GM12874 (cell line): ENCODE results near the gene IL20.
A peak's percentile ranks its signal among the peaks of the same experiment; 100 is the strongest.

Experiments
- CTCF ChIP-seq: IDR thresholded peaks from 2 replicates; pipeline ENCODE4 v1.5.1; 2011; ENCODE audit warnings: low read depth, mild to moderate bottlenecking, control low read depth, low read length, moderate library complexity; ENCODE audit not compliant: insufficient read depth

IL20 gene

DNA sequence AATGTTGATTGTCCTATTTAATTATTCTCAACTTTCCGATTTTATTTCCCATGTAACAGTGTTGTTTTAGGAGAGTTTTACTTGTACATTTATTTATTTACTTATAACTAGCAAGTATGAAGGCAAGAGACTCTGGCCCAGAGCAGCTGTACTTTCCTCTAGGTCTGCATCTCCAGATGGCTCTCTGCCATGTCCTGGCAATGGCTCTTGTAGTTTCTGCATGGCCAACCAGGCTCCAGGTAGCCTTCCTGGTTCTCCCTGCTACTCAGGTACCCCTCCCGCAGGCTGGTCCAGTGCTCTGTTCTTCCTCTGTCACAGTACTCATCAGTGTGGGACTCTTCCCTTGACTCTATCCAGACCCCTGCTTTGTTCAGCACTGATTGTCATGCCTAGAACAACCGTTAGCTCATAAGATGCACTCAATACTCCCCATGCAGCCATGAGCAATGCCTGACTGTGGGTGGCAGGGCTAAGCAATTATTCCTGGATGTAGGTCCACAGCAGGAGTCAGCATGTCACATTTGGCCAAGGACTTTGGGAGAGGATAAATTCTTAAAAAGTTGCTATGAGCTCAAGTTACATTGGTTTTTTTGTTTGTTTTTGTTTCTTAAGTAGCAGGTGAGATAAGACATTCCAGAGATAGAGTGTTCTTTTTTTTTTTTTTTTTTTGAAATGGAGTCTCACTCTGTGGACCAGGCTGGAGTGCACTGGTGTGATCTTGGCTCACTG is 10.9 kb upstream of the IL20 start:
- TF ChIP-seq CTCF, result no peak

- no peak for TF ChIP-seq CTCF
Measured at GRCh38 chr1:206855859-206856258, 9.6 kb upstream of the IL20 start.

GRCh38 chr1:206856674-206857464 is 8.6 kb upstream of the IL20 start:
- peak; percentile 34; the same call in 1 of the 2 replicates for TF ChIP-seq CTCF

DNA sequence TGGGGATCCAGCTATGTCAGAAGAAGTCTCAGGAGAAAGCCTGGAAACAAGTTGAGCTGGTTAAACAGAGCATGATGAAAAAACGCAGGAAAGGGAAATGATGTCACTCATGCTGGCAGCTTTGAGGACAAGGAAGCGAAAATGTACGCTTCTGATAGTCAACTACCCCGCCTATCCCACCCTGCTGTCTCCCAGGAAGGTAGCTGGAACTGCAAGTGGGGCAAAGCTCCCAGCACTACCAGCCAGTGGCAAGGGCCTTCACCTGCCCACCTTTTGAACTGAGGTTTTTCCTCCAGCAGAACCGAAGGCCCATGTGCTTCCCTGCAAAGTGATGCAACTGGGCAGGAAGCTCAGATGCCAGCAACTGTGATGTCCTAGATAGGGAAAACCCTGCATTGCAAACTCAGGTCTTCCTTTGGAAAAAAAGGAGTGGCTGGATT is 6.3 kb upstream of the IL20 start:
- no peak for TF ChIP-seq CTCF

DNA sequence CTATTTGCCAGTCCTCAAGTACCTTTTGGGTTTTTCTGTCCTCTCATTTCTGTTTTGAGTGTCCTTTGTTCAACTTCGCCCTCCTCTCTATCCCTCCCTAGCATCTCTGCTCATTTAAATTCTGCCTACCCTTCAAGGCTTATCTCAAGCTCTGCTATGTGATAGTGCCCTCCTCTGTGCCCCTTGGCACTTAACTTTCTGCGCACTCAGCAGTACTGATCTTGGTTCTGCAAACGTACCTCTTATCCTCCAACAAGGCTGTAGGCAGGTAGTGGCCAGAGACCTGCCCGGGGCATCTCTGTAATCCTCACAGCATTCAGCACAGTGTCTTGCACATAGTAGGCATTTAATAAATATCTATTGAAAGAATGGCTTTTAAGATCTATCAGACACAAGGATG is 5.3 kb upstream of the IL20 start:
- TF ChIP-seq CTCF, result no peak

GRCh38 chr1:206863266-206863665 is 2.2 kb upstream of the IL20 start:
- TF ChIP-seq CTCF, result no peak

GRCh38 chr1:206866062-206866461 is 639 bp downstream of the IL20 start:
- TF ChIP-seq CTCF, result no peak
